OCI-LY3 (cell line): Measurements from ENCODE around the gene NR3C2.

Experiments
- CTCF ChIP-seq: fragments of 200-600, 300-600 bp; sonication (generic); IDR thresholded peaks from 2 replicates; pipeline ENCODE4 v1.5.1; 2014; ENCODE audit warnings: antibody characterized with exemption, low read length, low read depth
- EZH2phosphoT487 ChIP-seq: fragments of 200-600 bp; shearing (Covaris generic); IDR thresholded peaks from 2 replicates; pipeline ENCODE4 v1.6.1; 2018; ENCODE audit warnings: antibody characterized with exemption, mixed run types, low read depth

GRCh38 chr4:148229798-148230197 lies 212.4 kb downstream of the NR3C2 start:
- no peak for TF ChIP-seq CTCF
- no peak for TF ChIP-seq EZH2phosphoT487
